WTC11 (cell line): ENCODE measurements around the gene CETP. TPM values are rescaled to one million over a fixed set of nuclear protein-coding genes. Genes with fewer than 3 reads are reported as not detected.

Source experiments
- ATAC-seq: fragments of 200-7000 bp; cut with Tn5 transposase; 2 replicates; pipeline ENCODE4 v1.10.0; 2021; ENCODE audit warnings: mild to moderate bottlenecking, moderate library complexity
- CTCF ChIA-PET: fragments of 300-600 bp; sonication (Branson Sonifier 250); formaldehyde crosslinking; loops from one replicate; lab custom pipeline; 2021; ENCODE audit warnings: antibody characterized with exemption; lab: Charles Lee
- POLR2A ChIA-PET: fragments of 350-600 bp; sonication (Branson Sonifier 250); formaldehyde crosslinking; loops from one replicate; lab custom pipeline; 2021; ENCODE audit warnings: antibody characterized with exemption; lab: Charles Lee
- DNase-seq: peaks from one replicate; pipeline ENCODE4 v3.0.0; 2021; ENCODE audit warnings: low spot score
- H3K27ac Mint-ChIP-seq: 2 replicates; pipeline ENCODE4 v1.8.0; 2021; ENCODE audit warnings: mixed read lengths
- H3K27me3 Mint-ChIP-seq: 2 replicates; pipeline ENCODE4 v1.8.0; 2021; ENCODE audit warnings: low read depth, mild to moderate bottlenecking, moderate library complexity, mixed read lengths
- H3K36me3 Mint-ChIP-seq: 2 replicates; pipeline ENCODE4 v1.8.0; 2021; ENCODE audit warnings: mixed read lengths
- H3K4me1 Mint-ChIP-seq: 2 replicates; pipeline ENCODE4 v1.8.0; 2022; ENCODE audit warnings: mixed read lengths
- H3K4me3 Mint-ChIP-seq: 2 replicates; pipeline ENCODE4 v1.8.0; 2021; ENCODE audit warnings: mild to moderate bottlenecking, moderate library complexity, mixed read lengths
- H3K9me3 Mint-ChIP-seq: 2 replicates; pipeline ENCODE4 v1.8.0; 2021; ENCODE audit warnings: mixed read lengths
- AR ChIP-seq: fragments of 250-450 bp; sonication (Bioruptor Pico); IDR thresholded peaks from 2 replicates; pipeline ENCODE4 v1.9.0; 2021; ENCODE audit warnings: mild to moderate bottlenecking
- ARID4B ChIP-seq: sonication (generic); formaldehyde crosslinking; IDR thresholded peaks from 2 replicates; pipeline ENCODE4 v1.8.0; 2023; ENCODE audit warnings: missing genetic modification reagents, mild to moderate bottlenecking, borderline replicate concordance
- ATF2 ChIP-seq: sonication (generic); formaldehyde crosslinking; IDR thresholded peaks from 2 replicates; pipeline ENCODE4 v1.8.1; 2022; ENCODE audit warnings: low read depth, missing genetic modification reagents, borderline replicate concordance
- CREB1 ChIP-seq: sonication (generic); formaldehyde crosslinking; IDR thresholded peaks from 2 replicates; pipeline ENCODE4 v1.8.0; 2023; ENCODE audit warnings: mild to moderate bottlenecking, missing genetic modification reagents
- ERG ChIP-seq: fragments of 250-450 bp; sonication (Bioruptor Pico); IDR thresholded peaks from 2 replicates; pipeline ENCODE4 v1.8.0; 2021; ENCODE audit warnings: mild to moderate bottlenecking
- FOXK1 ChIP-seq: sonication (generic); formaldehyde crosslinking; IDR thresholded peaks from 2 replicates; pipeline ENCODE4 v1.8.0; 2022; ENCODE audit warnings: mild to moderate bottlenecking, moderate library complexity, missing genetic modification reagents
- KAT7 ChIP-seq: sonication (generic); formaldehyde crosslinking; IDR thresholded peaks from 2 replicates; pipeline ENCODE4 v1.8.1; 2023; ENCODE audit warnings: missing genetic modification reagents, mild to moderate bottlenecking, borderline replicate concordance
- NR1H2 ChIP-seq: sonication (generic); formaldehyde crosslinking; IDR thresholded peaks from 2 replicates; pipeline ENCODE4 v1.9.0; 2021; ENCODE audit warnings: mild to moderate bottlenecking, moderate library complexity, missing genetic modification reagents
- NR3C1 ChIP-seq: sonication (generic); formaldehyde crosslinking; conservative IDR thresholded peaks from 2 replicates; pipeline ENCODE4 v1.8.1; 2023; ENCODE audit warnings: low read depth, mild to moderate bottlenecking, missing genetic modification reagents
- PRRX2 ChIP-seq: fragments of 250-450 bp; sonication (Bioruptor Pico); IDR thresholded peaks from 2 replicates; pipeline ENCODE4 v1.8.0; 2021; ENCODE audit warnings: mild to moderate bottlenecking
- STAT6 ChIP-seq: sonication (generic); formaldehyde crosslinking; conservative IDR thresholded peaks from 2 replicates; pipeline ENCODE4 v1.8.1; 2023; ENCODE audit warnings: mild to moderate bottlenecking, low read depth, missing genetic modification reagents, moderate library complexity
- ZBTB21 ChIP-seq: sonication (generic); formaldehyde crosslinking; IDR thresholded peaks from 2 replicates; pipeline ENCODE4 v1.8.1; 2023; ENCODE audit warnings: mild to moderate bottlenecking, missing genetic modification reagents, borderline replicate concordance
- ZNF121 ChIP-seq: sonication (generic); formaldehyde crosslinking; IDR thresholded peaks from 2 replicates; pipeline ENCODE4 v1.8.0; 2023; ENCODE audit warnings: missing genetic modification reagents
- ZNF423 ChIP-seq: fragments of 250-450 bp; sonication (Bioruptor Pico); IDR thresholded peaks from 2 replicates; pipeline ENCODE4 v2.1.2; 2022; ENCODE audit warnings: mild to moderate bottlenecking, moderate library complexity
- ZNF512 ChIP-seq: sonication (generic); formaldehyde crosslinking; IDR thresholded peaks from 2 replicates; pipeline ENCODE4 v1.8.1; 2022; ENCODE audit warnings: missing genetic modification reagents, borderline replicate concordance
- ZSCAN18 ChIP-seq: fragments of 250-450 bp; sonication (Bioruptor Pico); IDR thresholded peaks from 2 replicates; pipeline ENCODE4 v2.1.2; 2022; ENCODE audit warnings: mild to moderate bottlenecking, moderate library complexity
- total RNA-seq: library from RNA; stranded (reverse); gene quantifications from 3 replicates; pipeline ENCODE4 v1.2.3, GENCODE V29; 2021

Gene CETP
- total RNA-seq, 1 experiment from 2014 or later = not detected

- TF ChIP-seq ZSCAN18 (no peak), AR (CRISPR knock-in tag) (no peak), NR1H2 (CRISPR knock-in tag) (no peak)
- ChIA-PET CTCF (interaction anchor here (0.9 kb wide), 1 partner anchor 51 kb away, joined by 3 read pairs; no protein-coding TSS in a partner anchor), POLR2A (no interaction called here)
- peaks cover 39% of the 10 kb centered on the region for H3K4me1 Mint-ChIP-seq
- H3K27me3 Mint-ChIP-seq = no peaks in the 10 kb centered on the region; the same call in 1 of the 2 replicates
- no peaks in the 10 kb centered on the region for H3K9me3 Mint-ChIP-seq
- H3K27ac Mint-ChIP-seq = no peak overlapping the region
- H3K4me3 Mint-ChIP-seq = no peak overlapping the region
- no peak for DNase-seq
- no peaks in the 10 kb centered on the region for H3K36me3 Mint-ChIP-seq
- no peak for ATAC-seq
These were observed 48.7 kb upstream of the CETP start for GRCh38 chr16:56912746-56913708.

- ATAC-seq = no peak
- H3K9me3 Mint-ChIP-seq = no peaks in the 10 kb centered on the region
- no peaks in the 10 kb centered on the region for H3K36me3 Mint-ChIP-seq
- H3K27me3 Mint-ChIP-seq = no peaks in the 10 kb centered on the region; the same call in 1 of the 2 replicates
- no peak overlapping the region for H3K27ac Mint-ChIP-seq
- H3K4me1 Mint-ChIP-seq = peaks cover 27% of the 10 kb centered on the region
- H3K4me3 Mint-ChIP-seq = no peak overlapping the region
- ChIA-PET POLR2A (interaction anchor here (1.6 kb wide), 1 partner anchor 17 kb away, joined by 3 read pairs; no protein-coding TSS in a partner anchor), CTCF (interaction anchor here (1.1 kb wide), 1 partner anchor 18 kb away, joined by 3 read pairs; no protein-coding TSS in a partner anchor)
- DNase-seq = no peak
- TF ChIP-seq ZBTB21 (CRISPR knock-in tag) (no peak), STAT6 (no peak), CREB1 (CRISPR knock-in tag) (no peak), ZNF512 (CRISPR knock-in tag) (no peak), ATF2 (CRISPR knock-in tag) (no peak), NR3C1 (CRISPR knock-in tag) (no peak), ARID4B (CRISPR knock-in tag) (no peak), PRRX2 (no peak), ZNF423 (CRISPR knock-in tag) (no peak), FOXK1 (CRISPR knock-in tag) (no peak), KAT7 (no peak), ERG (CRISPR knock-in tag) (no peak), ZNF121 (CRISPR knock-in tag) (no peak)
These were observed 46.9 kb upstream of the CETP start for GRCh38 chr16:56914896-56915295.
